ENCODE measurements around the gene SLC30A3.

The SLC30A3 gene

GRCh38 chr2:27258051-27258450 lies 4.8 kb downstream of the SLC30A3 start:
- Mint-ChIP-seq H3K27ac (no peak overlapping the region), H3K9me3 (no peaks in the 10 kb centered on the region), H3K36me3 (ENCODE audit: low read depth) (no peaks in the 10 kb centered on the region), H3K4me3 (no peak overlapping the region), H3K27me3 (peaks cover 37% of the 10 kb centered on the region), H3K4me1 (peaks cover 4% of the 10 kb centered on the region)
- DNase-seq (no peak), ATAC-seq (no peak)

- Mint-ChIP-seq H3K4me1 (peaks cover 4% of the 10 kb centered on the region), H3K27ac (no peak overlapping the region), H3K27me3 (peaks cover 39% of the 10 kb centered on the region), H3K9me3 (no peaks in the 10 kb centered on the region), H3K4me3 (no peak overlapping the region), H3K36me3 (ENCODE audit: low read depth) (no peaks in the 10 kb centered on the region)
- ATAC-seq (no peak), DNase-seq (no peak)
Observed at GRCh38 chr2:27256855-27257454, 5.9 kb downstream of the SLC30A3 start.

DNA sequence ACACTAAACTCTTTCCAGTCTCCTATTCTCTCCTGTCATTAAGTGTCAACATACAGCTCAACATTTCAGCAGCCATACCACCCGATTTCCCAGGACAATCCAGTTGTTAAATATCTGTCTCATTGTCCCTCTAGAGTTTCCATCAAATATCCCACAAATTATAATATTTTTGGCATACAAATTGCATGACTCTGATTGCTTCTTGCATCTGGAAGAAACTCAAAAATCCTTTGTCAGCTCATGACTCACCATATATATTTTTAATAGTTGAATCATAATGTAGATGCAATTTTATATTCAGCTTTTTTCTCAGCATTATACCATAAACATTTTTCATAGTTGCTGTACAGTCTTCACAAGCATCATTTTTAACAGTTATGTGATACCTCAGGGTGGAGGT lies 7.2 kb downstream of the SLC30A3 start:
- no peaks in the 10 kb centered on the region for H3K9me3 Mint-ChIP-seq
- H3K27me3 Mint-ChIP-seq, result peaks cover 27% of the 10 kb centered on the region
- H3K27ac Mint-ChIP-seq, result no peak overlapping the region
- no peaks in the 10 kb centered on the region for H3K36me3 Mint-ChIP-seq (ENCODE audit: low read depth)
- no peak overlapping the region for H3K4me3 Mint-ChIP-seq
- ATAC-seq (no peak), DNase-seq (no peak)
- H3K4me1 Mint-ChIP-seq, result no peaks in the 10 kb centered on the region

DNA sequence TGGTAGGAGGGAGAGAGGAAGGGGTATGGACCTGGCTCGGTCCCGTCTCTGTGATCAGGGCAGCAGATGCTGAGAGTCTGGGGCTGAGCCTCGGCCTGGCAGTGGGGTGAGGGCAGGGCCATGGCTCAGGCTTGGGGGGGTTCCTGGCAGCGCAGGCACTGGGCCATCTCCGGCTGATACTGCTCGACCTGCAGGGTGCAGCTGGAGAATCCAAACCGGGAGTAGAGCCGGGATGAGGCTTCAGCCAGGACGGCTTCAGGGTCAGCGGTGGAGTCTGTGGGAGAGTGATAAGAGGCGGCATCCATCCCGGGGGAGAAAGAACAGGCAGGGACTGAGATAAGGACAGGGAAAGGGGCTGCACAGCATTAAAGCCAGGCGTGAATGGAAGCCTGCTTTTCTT lies 7.7 kb downstream of the SLC30A3 start:
- Mint-ChIP-seq H3K36me3 (ENCODE audit: low read depth) (no peaks in the 10 kb centered on the region), H3K27ac (no peak overlapping the region), H3K27me3 (peaks cover 23% of the 10 kb centered on the region), H3K9me3 (no peaks in the 10 kb centered on the region), H3K4me3 (no peak overlapping the region), H3K4me1 (peaks cover 1% of the 10 kb centered on the region)
- ATAC-seq (no peak), DNase-seq (no peak)

DNA sequence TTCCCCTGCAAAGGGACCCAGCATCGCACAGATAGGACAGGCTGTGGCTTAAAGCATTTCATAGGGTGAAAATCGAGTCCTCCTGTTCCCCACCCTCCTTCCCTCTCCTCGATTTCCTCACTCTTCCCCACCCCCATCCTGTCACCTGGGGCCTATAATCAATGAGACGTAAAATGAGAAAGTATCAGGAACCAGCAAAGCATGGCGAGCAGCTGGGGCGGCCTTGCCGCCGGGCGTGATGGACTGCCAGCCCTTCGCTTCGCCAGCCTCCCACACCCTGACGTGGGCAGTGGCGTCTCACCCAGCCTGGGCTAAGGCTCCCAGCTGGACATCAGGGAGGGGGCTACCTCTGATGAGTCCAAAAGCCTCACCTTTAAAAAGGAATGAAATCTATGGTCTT lies 11.1 kb downstream of the SLC30A3 start:
- Mint-ChIP-seq H3K27me3 (peaks cover 10% of the 10 kb centered on the region), H3K9me3 (no peaks in the 10 kb centered on the region), H3K27ac (no peak overlapping the region)

DNA sequence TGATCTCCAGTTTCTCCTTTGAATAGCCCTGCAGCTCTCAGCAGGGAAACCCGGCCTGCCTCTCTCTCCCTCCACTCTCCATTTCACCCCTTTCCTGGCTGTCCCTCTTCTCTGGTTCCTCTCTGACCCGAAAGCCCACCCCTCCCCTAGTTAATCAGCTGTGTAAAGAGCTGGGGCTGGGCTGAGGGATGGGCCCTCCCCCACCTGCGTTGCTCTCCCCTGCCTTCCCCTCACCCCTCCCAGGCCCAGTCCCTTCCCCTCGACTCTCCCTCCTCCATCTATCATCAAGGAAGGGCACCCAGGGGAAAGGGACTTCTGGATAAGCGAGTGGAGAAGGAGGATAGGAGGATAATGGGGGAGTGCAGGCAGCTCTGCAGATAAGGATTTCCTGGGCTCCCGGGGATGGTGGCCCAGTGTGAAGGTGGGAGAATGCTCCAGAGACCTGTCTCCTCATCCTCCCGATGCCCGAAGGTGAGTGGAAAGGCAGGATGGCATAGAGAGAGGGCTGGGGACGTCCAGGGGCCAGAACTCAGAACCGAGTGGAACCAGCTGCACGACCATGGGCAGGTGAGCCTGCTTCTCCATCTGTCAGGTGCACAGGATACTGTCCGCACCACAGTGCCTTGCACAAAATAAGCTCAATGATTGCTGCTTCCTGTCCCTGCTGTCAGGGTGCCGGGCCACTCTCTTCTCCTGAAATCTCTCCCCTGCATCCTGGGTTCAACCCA lies 12.0 kb downstream of the SLC30A3 start:
- H3K9me3 Mint-ChIP-seq, result no peaks in the 10 kb centered on the region
- ATAC-seq (no peak), DNase-seq (no peak)
- H3K4me1 Mint-ChIP-seq, result peaks cover 1% of the 10 kb centered on the region
- no peak overlapping the region for H3K27ac Mint-ChIP-seq
- peaks cover 10% of the 10 kb centered on the region for H3K27me3 Mint-ChIP-seq
- H3K36me3 Mint-ChIP-seq (ENCODE audit: low read depth), result no peaks in the 10 kb centered on the region
- no peak overlapping the region for H3K4me3 Mint-ChIP-seq

More for the DNA sequence above, 11.1 kb downstream of the SLC30A3 start:
- Mint-ChIP-seq H3K4me3 (no peak overlapping the region), H3K36me3 (ENCODE audit: low read depth) (no peaks in the 10 kb centered on the region), H3K4me1 (peaks cover 1% of the 10 kb centered on the region)
- DNase-seq, result no peak
- no peak for ATAC-seq

DNA sequence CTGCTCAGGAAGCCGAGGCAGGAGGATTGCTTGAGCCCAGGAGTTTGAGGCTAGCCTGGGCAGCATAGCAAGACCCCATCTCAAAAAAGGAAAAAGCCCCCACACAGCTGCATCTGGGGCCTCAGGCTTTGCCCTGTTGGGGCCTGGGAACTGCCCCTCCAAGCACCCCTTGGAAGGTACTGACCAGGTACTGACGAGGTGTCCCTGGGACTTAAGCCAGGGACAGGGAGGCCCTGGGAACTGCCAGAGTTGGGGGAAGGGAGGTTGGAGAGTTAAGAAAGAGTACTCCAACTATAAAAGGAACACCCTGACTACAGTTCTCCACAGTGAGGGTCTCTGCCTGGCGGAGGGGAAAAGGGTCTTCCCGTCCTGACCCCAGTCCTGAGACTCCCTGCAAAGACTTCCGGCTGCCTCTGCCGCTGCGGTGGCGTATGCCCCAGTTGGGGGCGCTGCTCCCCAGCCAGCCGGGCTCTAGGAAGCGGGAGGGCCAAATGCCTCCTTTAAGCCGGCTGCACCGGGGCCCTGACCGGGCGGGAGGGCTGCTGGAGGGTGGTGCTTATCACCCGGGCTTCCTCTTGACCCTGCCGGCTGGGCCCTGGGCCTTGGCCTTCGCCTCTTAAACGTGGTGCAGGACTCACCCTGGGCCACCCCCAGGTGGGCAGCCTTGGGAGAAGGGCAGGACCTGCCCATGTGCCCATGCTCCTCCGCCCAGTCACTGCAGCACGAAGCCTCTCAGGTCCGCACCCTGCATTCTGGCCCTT lies 12.8 kb downstream of the SLC30A3 start:
- H3K27me3 Mint-ChIP-seq, result peaks cover 5% of the 10 kb centered on the region
- H3K27ac Mint-ChIP-seq, result no peak overlapping the region
- no peaks in the 10 kb centered on the region for H3K9me3 Mint-ChIP-seq
- no peaks in the 10 kb centered on the region for H3K36me3 Mint-ChIP-seq (ENCODE audit: low read depth)
- ATAC-seq (peak; percentile 70), DNase-seq (peak; percentile 76)
- H3K4me1 Mint-ChIP-seq, result peaks cover 1% of the 10 kb centered on the region
- no peak overlapping the region for H3K4me3 Mint-ChIP-seq

DNA sequence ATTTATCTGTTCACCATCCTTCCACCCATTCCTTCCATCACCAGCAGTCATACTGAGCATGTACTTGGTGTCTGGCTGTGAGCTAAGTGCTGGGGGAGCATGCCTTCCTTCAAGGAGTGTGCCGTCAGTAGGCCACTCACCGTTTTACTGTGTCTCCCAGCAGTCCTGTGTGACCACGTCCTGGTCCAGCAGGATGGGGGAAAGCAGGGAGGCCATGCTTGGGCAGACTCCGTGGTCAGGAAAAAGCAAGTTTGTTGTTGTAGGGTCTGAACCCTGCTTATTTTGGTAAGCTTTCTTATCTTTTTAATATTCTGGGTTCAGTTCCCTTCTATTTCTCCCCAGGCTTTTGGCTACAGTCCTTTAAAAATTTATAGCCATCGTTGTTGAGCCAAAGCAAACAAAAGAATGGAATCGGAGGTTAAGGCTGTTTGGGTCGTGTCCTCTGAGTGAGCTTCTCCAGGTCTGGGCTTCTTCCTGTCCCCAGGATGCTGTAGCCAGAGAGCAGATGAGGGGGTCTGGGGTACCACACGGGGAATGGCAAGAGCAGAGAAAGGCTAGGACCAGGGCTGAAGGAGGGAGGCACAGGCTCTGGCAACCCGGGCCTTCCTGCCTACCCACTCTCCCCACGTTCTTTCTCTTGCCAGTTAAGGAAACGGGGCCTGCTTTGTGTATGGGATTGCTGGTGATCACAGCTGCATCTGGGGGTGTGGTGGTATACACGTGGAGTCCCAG lies 13.5 kb downstream of the SLC30A3 start:
- ATAC-seq, result peak; percentile 9
- Mint-ChIP-seq H3K27ac (no peak overlapping the region), H3K27me3 (peaks cover 2% of the 10 kb centered on the region), H3K9me3 (no peaks in the 10 kb centered on the region), H3K36me3 (ENCODE audit: low read depth) (peaks cover 3% of the 10 kb centered on the region), H3K4me3 (no peak overlapping the region), H3K4me1 (peaks cover 1% of the 10 kb centered on the region)
- no peak for DNase-seq

- Mint-ChIP-seq H3K27me3 (peaks cover 2% of the 10 kb centered on the region), H3K27ac (no peak overlapping the region), H3K4me1 (peaks cover 1% of the 10 kb centered on the region), H3K9me3 (no peaks in the 10 kb centered on the region), H3K36me3 (ENCODE audit: low read depth) (peaks cover 12% of the 10 kb centered on the region), H3K4me3 (no peak overlapping the region)
- no peak for ATAC-seq
- DNase-seq, result no peak
Observed at GRCh38 chr2:27247893-27248292, 15.0 kb downstream of the SLC30A3 start.

GRCh38 chr2:27245626-27246025 lies 17.2 kb downstream of the SLC30A3 start:
- Mint-ChIP-seq H3K9me3 (no peaks in the 10 kb centered on the region), H3K27ac (no peak overlapping the region), H3K4me1 (peaks cover 1% of the 10 kb centered on the region), H3K27me3 (no peaks in the 10 kb centered on the region), H3K36me3 (ENCODE audit: low read depth) (peaks cover 21% of the 10 kb centered on the region), H3K4me3 (no peak overlapping the region)
- no peak for DNase-seq
- ATAC-seq, result no peak

GRCh38 chr2:27245116-27245515 lies 17.7 kb downstream of the SLC30A3 start:
- Mint-ChIP-seq H3K36me3 (ENCODE audit: low read depth) (peaks cover 25% of the 10 kb centered on the region), H3K27ac (no peak overlapping the region), H3K4me3 (no peak overlapping the region), H3K27me3 (no peaks in the 10 kb centered on the region), H3K9me3 (no peaks in the 10 kb centered on the region), H3K4me1 (no peaks in the 10 kb centered on the region)
- ATAC-seq (no peak), DNase-seq (no peak)

- Mint-ChIP-seq H3K27me3 (no peaks in the 10 kb centered on the region), H3K27ac (no peak overlapping the region), H3K9me3 (no peaks in the 10 kb centered on the region), H3K36me3 (ENCODE audit: low read depth) (peaks cover 28% of the 10 kb centered on the region), H3K4me3 (no peak overlapping the region), H3K4me1 (no peaks in the 10 kb centered on the region)
- ATAC-seq (no peak), DNase-seq (no peak)
Observed at GRCh38 chr2:27243391-27244130, 19.3 kb downstream of the SLC30A3 start.

DNA sequence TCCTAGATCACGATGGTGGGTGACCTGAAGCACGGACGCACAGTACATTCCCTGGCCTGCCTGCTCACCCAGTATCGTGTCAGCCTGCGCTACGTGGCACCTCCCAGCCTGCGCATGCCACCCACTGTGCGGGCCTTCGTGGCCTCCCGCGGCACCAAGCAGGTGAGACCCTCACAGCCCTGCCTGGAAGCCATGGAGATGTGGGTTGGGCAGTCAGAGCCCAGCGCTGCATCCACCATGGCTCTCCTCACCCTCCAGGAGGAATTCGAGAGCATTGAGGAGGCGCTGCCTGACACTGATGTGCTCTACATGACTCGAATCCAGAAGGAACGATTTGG lies 20.3 kb downstream of the SLC30A3 start:
- no peaks in the 10 kb centered on the region for H3K27me3 Mint-ChIP-seq
- no peak overlapping the region for H3K27ac Mint-ChIP-seq
- DNase-seq (no peak), ATAC-seq (no peak)
- H3K4me3 Mint-ChIP-seq, result no peak overlapping the region
- no peaks in the 10 kb centered on the region for H3K9me3 Mint-ChIP-seq
- H3K36me3 Mint-ChIP-seq (ENCODE audit: low read depth), result peaks cover 36% of the 10 kb centered on the region
- no peaks in the 10 kb centered on the region for H3K4me1 Mint-ChIP-seq

All from activated naive CD8-positive, alpha-beta T cell treated with anti-CD3 and anti-CD28 coated beads, Interleukin-2, amount 50 U/mL, for 24 hours (primary cell).